Esophagus muscularis mucosa (tissue), 4 donors: ENCODE measurements around the gene CBL.

Experiments used
- EP300 ChIP-seq: sonication (generic); formaldehyde crosslinking; IDR thresholded peaks from one replicate; pipeline ENCODE4 v1.6.1; 2017; ENCODE audit warnings: antibody characterized with exemption
- POLR2A ChIP-seq: fragments of 450-650 bp; IDR thresholded peaks from one replicate; pipeline ENCODE4 v1.6.1; 2017; ENCODE audit warnings: antibody characterized with exemption, moderate library complexity, mild to moderate bottlenecking, low read depth
- POLR2AphosphoS5 ChIP-seq, 2 donors: sonication (generic); formaldehyde crosslinking; IDR thresholded peaks; one replicate each; pipeline ENCODE4 v1.6.1; 2017; ENCODE audit warnings: antibody characterized with exemption in 2 of 2
- TF ChIP-seq, protein P1 (sequence below), 3 experiments: fragments of 200-600 bp in 2 of 3; fragments of 450-650 bp in 1 of 3; sonication (generic) in 2 of 3; IDR thresholded peaks; one replicate each; pipeline ENCODE4 v1.5.1; 2017 to 2019; ENCODE audit warnings: antibody characterized with exemption in 3 of 3, mild to moderate bottlenecking in 2 of 3, moderate library complexity in 1 of 3

- TF ChIP-seq EP300 (no peak), POLR2A (no peak), POLR2AphosphoS5 (IDR thresholded peaks at IDR 0.05) (no peak)
- TF ChIP-seq, protein P1, sequence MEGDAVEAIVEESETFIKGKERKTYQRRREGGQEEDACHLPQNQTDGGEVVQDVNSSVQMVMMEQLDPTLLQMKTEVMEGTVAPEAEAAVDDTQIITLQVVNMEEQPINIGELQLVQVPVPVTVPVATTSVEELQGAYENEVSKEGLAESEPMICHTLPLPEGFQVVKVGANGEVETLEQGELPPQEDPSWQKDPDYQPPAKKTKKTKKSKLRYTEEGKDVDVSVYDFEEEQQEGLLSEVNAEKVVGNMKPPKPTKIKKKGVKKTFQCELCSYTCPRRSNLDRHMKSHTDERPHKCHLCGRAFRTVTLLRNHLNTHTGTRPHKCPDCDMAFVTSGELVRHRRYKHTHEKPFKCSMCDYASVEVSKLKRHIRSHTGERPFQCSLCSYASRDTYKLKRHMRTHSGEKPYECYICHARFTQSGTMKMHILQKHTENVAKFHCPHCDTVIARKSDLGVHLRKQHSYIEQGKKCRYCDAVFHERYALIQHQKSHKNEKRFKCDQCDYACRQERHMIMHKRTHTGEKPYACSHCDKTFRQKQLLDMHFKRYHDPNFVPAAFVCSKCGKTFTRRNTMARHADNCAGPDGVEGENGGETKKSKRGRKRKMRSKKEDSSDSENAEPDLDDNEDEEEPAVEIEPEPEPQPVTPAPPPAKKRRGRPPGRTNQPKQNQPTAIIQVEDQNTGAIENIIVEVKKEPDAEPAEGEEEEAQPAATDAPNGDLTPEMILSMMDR (IDR thresholded peaks at IDR 0.05) = no peak
Measured at GRCh38 chr11:119229741-119230140, 23.6 kb downstream of the CBL start.
